Adrenal gland (tissue), 12 donors: ENCODE results near the gene TUBGCP2. TPM values are rescaled to one million over a fixed set of nuclear protein-coding genes. Genes with fewer than 3 reads are reported as not detected.

Experiments
- DNase-seq, 7 donors: peaks; one replicate each; pipeline ENCODE4 v3.0.0-alpha.2; 2019 to 2020
- H3K27ac ChIP-seq, 5 donors: fragments of 200-600 bp; sonication (generic) in 4 of 5; 1 replicate in 3 of 5; 2 replicates in 2 of 5; pipeline versions ENCODE4 v1.5.1 to v1.8.0; 2016 to 2020; ENCODE audit warnings: mild to moderate bottlenecking in 1 of 5
- H3K27me3 ChIP-seq: fragments of 200-600 bp; 2 replicates; pipeline ENCODE4 v1.8.0; 2021
- H3K36me3 ChIP-seq, 2 donors: fragments of 200-600 bp; replicated peaks in 1 of 2; 1 replicate in 1 of 2; 2 replicates in 1 of 2; pipeline versions ENCODE4 v1.5.1 to v1.8.0; 2018 to 2022
- H3K4me1 ChIP-seq, 2 donors: fragments of 200-600 bp; replicated peaks in 1 of 2; 1 replicate in 1 of 2; 2 replicates in 1 of 2; pipeline versions ENCODE4 v1.5.1 to v1.8.0; 2018 to 2021
- H3K4me3 ChIP-seq, 4 donors: fragments of 200-600 bp; sonication (generic) in 3 of 4; one replicate each; pipeline ENCODE4 v1.5.1; 2016 to 2018
- H3K9me3 ChIP-seq, 3 donors: fragments of 200-600 bp; sonication (generic) in 1 of 3; replicated peaks in 1 of 3; 1 replicate in 2 of 3; 2 replicates in 1 of 3; pipeline versions ENCODE4 v1.5.1 to v1.8.0; 2016 to 2021
- POLR2A ChIP-seq, 2 donors: fragments of 450-650 bp; IDR thresholded peaks; one replicate each; pipeline ENCODE4 v1.6.1; 2017; ENCODE audit warnings: antibody characterized with exemption in 2 of 2, mild to moderate bottlenecking in 2 of 2, moderate library complexity in 1 of 2
- WGBS, 4 donors: extraction: QIAGEN DNeasy Blood & Tissue Kit in 2 of 4; methylation state at CpG; one replicate each; pipeline versions ENCODE4 v1.1.5 to v1.1.7; 2013 to 2017; 5-methylcytosine and 5-hydroxymethylcytosine counted together
- intact Hi-C, 2 donors: fragments of 100-400 bp; cut with DNase I; formaldehyde crosslinking; loops; one replicate each; pipeline versions ENCODE4 v1.14.1 to v1.15.0; 2022 to 2023
- polyA plus RNA-seq, 3 donors: library from polyadenylated mRNA; stranded (reverse); fragments of 200-250 nt in 2 of 3; fragments of 350-450 nt in 1 of 3; fragmentation: Illumina TruSeq in 1 of 3; extraction: RNeasy Lipid Tissue Mini Kit (QIAGEN cat#74804) in 1 of 3; gene quantifications; one replicate each; pipeline ENCODE4 v1.2.3, GENCODE V29; 2013 to 2014
- total RNA-seq, 9 donors: library from RNA; depleted of rRNA in 4 of 9; stranded (reverse); fragments of >200 nt in 4 of 9; fragments of 120-200 nt in 1 of 9; fragmentation: NEBNext Ultra II Directional in 1 of 9; extraction: Animal tissue kit (Norgen Biotek cat#: 25700) in 1 of 9; gene quantifications; one replicate each; pipeline versions ENCODE4 v1.1.0 to v1.2.4, GENCODE V29; 2013 to 2023
- TF ChIP-seq, protein P1 (sequence below), 6 experiments: fragments of 450-650 bp in 4 of 6; fragments of 200-600 bp in 2 of 6; sonication (generic) in 1 of 6; IDR thresholded peaks; 1 replicate in 5 of 6; 2 replicates in 1 of 6; pipeline versions ENCODE4 v1.5.1 to v1.8.0; 2016 to 2021; ENCODE audit warnings: antibody characterized with exemption in 6 of 6, mild to moderate bottlenecking in 2 of 6, moderate library complexity in 1 of 6
- donor health status: healthy with polysubstance abuse.
- donor health status: Bipolar disorder and iron deficiency.
- donor health status: DM: yes; HTN: yes; CAD: no.
- donor health status: DM: no; HTN: no; CAD: no.
- donor health status: DM: no; HTN: no; CAD: no.
- donor health status: DM: yes; HTN: yes; CAD: no.

TUBGCP2 gene
- total and polyA plus RNA-seq, 12 donors: 30.9 to 234 (median 62.0) TPM

DNA sequence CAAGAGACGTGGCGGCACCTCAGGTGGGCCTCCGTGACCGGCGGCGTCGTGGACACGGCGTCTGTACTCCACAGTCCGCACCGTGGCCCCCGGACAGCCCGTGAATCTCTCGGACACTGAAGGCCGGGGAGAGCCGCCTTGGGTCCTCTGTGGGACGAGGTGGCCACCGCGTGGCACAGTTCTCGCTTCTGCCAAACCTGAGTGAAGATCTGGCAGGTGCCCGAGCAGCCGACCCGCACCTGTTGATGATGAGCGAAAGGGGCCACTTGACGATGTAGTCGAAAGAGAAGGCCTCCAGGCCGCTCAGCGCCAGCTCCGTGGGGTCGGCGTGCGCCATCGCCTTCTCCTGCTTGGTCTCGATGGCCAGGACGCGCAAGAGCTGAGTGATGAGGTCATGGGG, 23.5 kb downstream of the TUBGCP2 start:
- H3K36me3 ChIP-seq: peaks cover 0 to 89% of the 10 kb centered on the region in 2 donors

DNA sequence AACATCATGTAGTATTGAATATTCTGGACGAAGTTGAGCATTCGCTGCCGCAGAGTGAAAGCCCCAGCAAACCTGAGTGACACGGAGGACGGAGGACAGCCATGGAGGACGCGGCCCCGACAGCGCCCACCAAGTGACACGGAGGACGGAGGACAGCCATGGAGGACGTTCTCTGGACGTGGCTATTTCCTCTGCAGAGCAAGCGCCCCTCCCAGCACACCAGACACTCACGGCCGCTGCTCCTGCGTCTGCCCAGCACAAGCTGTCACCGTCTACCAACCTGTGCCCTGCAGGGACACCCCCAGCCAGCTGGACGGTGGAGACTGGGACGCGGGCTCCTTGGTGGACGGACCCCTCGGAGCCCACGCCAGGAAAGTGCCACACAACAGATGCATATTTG, 24.7 kb downstream of the TUBGCP2 start:
- no peaks in the 10 kb centered on the region for H3K9me3 ChIP-seq
- TF ChIP-seq, protein P1, sequence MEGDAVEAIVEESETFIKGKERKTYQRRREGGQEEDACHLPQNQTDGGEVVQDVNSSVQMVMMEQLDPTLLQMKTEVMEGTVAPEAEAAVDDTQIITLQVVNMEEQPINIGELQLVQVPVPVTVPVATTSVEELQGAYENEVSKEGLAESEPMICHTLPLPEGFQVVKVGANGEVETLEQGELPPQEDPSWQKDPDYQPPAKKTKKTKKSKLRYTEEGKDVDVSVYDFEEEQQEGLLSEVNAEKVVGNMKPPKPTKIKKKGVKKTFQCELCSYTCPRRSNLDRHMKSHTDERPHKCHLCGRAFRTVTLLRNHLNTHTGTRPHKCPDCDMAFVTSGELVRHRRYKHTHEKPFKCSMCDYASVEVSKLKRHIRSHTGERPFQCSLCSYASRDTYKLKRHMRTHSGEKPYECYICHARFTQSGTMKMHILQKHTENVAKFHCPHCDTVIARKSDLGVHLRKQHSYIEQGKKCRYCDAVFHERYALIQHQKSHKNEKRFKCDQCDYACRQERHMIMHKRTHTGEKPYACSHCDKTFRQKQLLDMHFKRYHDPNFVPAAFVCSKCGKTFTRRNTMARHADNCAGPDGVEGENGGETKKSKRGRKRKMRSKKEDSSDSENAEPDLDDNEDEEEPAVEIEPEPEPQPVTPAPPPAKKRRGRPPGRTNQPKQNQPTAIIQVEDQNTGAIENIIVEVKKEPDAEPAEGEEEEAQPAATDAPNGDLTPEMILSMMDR (IDR thresholded peaks at IDR 0.05): no peak
- no peak for TF ChIP-seq POLR2A (IDR thresholded peaks at IDR 0.05)
- no peaks in the 10 kb centered on the region for H3K27me3 ChIP-seq
- peaks cover 0 to 88% of the 10 kb centered on the region in 2 donors for H3K36me3 ChIP-seq
- 93 to 98% (median 95%) methylated on average over 17 to 24 of the region's 24 CpGs for WGBS, 4 donors
- no peak overlapping the region for H3K4me3 ChIP-seq
- H3K27ac ChIP-seq: no peak overlapping the region
- intact Hi-C loops: no loop called here
- no peak for DNase-seq
- peaks cover 0 to under 1% of the 10 kb centered on the region in 2 donors for H3K4me1 ChIP-seq

More for the DNA sequence above, 23.5 kb downstream of the TUBGCP2 start:
- no peaks in the 10 kb centered on the region for H3K27me3 ChIP-seq
- no peak overlapping the region for H3K27ac ChIP-seq
- intact Hi-C loops: no loop called here
- WGBS, 4 donors: 94 to 98% (median 95%) methylated on average over 15 to 36 of the region's 36 CpGs
- TF ChIP-seq, protein P1 (IDR thresholded peaks at IDR 0.05): no peak
- TF ChIP-seq POLR2A (IDR thresholded peaks at IDR 0.05): no peak
- no peak for DNase-seq
- no peaks in the 10 kb centered on the region for H3K4me1 ChIP-seq
- no peak overlapping the region for H3K4me3 ChIP-seq
- no peaks in the 10 kb centered on the region for H3K9me3 ChIP-seq

DNA sequence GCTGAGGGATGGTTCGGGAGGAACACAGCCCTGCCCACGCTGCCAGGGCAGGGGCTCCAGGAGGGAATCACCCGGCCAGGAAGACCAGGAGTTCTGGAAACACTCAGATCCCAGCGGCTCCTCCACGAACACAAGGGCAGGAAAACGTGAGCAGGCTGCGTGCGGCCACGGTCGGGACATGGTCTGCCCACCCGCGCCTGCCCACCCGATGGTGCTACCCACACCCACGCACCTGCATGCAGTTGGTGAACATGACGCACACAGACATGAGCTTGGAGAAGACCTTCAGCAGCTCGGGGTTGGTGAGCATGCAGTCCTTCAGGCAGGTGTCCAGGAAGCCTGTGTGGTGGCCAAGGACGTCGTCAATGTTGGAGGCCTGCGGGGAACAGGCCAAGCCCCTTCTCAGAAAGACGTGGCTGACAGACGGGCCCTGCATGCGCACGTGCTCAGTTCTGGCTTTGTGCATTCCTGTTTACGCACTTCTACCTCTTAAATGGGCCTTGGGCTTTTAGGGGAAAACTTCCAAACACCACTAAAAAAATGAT, 25.8 kb downstream of the TUBGCP2 start:
- H3K36me3 ChIP-seq: peaks cover 0 to 78% of the 10 kb centered on the region in 2 donors
- TF ChIP-seq, protein P1 (IDR thresholded peaks at IDR 0.05): no peak
- no peak for TF ChIP-seq POLR2A (IDR thresholded peaks at IDR 0.05)
- no peaks in the 10 kb centered on the region for H3K27me3 ChIP-seq
- H3K4me1 ChIP-seq: peaks cover 0 to 11% of the 10 kb centered on the region in 2 donors
- DNase-seq: peak in 6 of 7 donors; percentile 60 to 82 (median 67)
- intact Hi-C loops: no loop called here
- no peak overlapping the region for H3K4me3 ChIP-seq
- H3K9me3 ChIP-seq: no peaks in the 10 kb centered on the region
- WGBS, 4 donors: 53 to 76% (median 64%) methylated on average over 6 to 24 of the region's 24 CpGs
- H3K27ac ChIP-seq: no peak overlapping the region

GRCh38 chr10:133281628-133282372, 26.9 kb downstream of the TUBGCP2 start:
- no peaks in the 10 kb centered on the region for H3K9me3 ChIP-seq
- no peak overlapping the region for H3K27ac ChIP-seq
- peaks cover 0 to 19% of the 10 kb centered on the region in 2 donors for H3K4me1 ChIP-seq
- H3K27me3 ChIP-seq: no peaks in the 10 kb centered on the region
- DNase-seq: no peak
- 92 to 95% (median 93%) methylated on average over 18 to 38 of the region's 38 CpGs for WGBS, 4 donors
- H3K4me3 ChIP-seq: no peak overlapping the region
- intact Hi-C loops: no loop called here
- peaks cover 0 to 69% of the 10 kb centered on the region in 2 donors for H3K36me3 ChIP-seq
- TF ChIP-seq, protein P1 (IDR thresholded peaks at IDR 0.05): no peak
- TF ChIP-seq POLR2A (IDR thresholded peaks at IDR 0.05): no peak
